HG03439 (cell line): Measurements from ENCODE around the gene HOXD10.

Experiments used
- ATAC-seq: cut with Tn5 transposase; IDR thresholded peaks from one replicate; pipeline ENCODE4 v1.9.1; 2021; ENCODE audit warnings: mild to moderate bottlenecking, moderate library complexity; ENCODE audit not compliant: unreplicated experiment

Gene HOXD10

GRCh38 chr2:176121190-176122051, 4.8 kb downstream of the HOXD10 start:
- no peak for ATAC-seq

- no peak for ATAC-seq
Observed at GRCh38 chr2:176122052-176122682, 5.6 kb downstream of the HOXD10 start.

- ATAC-seq = no peak
Observed at GRCh38 chr2:176122683-176123410, 6.3 kb downstream of the HOXD10 start, which contains the start of gene HOXD9. Gene HOXD9, plus strand, starts transcription at chr2:176122719. Its CDS starts 50 bp downstream, at chr2:176122769.

GRCh38 chr2:176123411-176124109, 7.0 kb downstream of the HOXD10 start:
- ATAC-seq = no peak

GRCh38 chr2:176124110-176124946, 7.8 kb downstream of the HOXD10 start:
- ATAC-seq = no peak

GRCh38 chr2:176124947-176125771, 8.6 kb downstream of the HOXD10 start:
- ATAC-seq = no peak

GRCh38 chr2:176125772-176126054, 9.1 kb downstream of the HOXD10 start:
- ATAC-seq = no peak

GRCh38 chr2:176126929-176127773, 10.6 kb downstream of the HOXD10 start:
- ATAC-seq = no peak

- ATAC-seq = no peak
Observed at GRCh38 chr2:176127774-176128072, 11.1 kb downstream of the HOXD10 start.

- ATAC-seq = no peak
Observed at GRCh38 chr2:176128172-176128981, 11.8 kb downstream of the HOXD10 start.

- ATAC-seq = no peak
Observed at GRCh38 chr2:176128982-176129796, 12.6 kb downstream of the HOXD10 start, which contains the start of gene HOXD8. Gene HOXD8, plus strand, starts transcription at chr2:176129705. Its CDS starts 662 bp downstream, at chr2:176130367.

- no peak for ATAC-seq
Observed at GRCh38 chr2:176129813-176130146, 13.2 kb downstream of the HOXD10 start.

GRCh38 chr2:176130147-176130956, 13.8 kb downstream of the HOXD10 start:
- ATAC-seq = no peak

GRCh38 chr2:176130957-176131847, 14.6 kb downstream of the HOXD10 start:
- ATAC-seq = no peak

GRCh38 chr2:176131848-176132158, 15.2 kb downstream of the HOXD10 start:
- no peak for ATAC-seq
